Measurements from ENCODE around the gene NDFIP2.

DNA sequence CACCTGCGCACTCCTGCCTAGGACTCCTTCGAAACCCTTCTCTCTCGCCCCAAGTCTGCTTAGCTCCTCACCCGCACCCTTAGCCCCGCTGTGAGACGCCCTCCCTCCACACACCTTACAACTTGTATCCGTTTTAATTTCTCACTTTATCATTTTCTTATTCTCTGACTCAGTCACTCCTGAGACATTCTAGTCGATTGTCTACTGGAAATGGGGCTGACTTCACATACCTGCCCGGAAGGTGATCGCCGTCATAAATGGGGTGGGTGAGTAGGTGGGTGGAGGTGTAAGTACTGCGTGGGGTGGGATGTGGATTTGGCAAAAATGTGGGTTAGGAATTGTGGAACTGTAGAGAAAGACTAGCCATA is 714 bp downstream of the NDFIP2 start:
- TF ChIP-seq ARNT (IDR thresholded peaks at IDR 0.05) (no peak), SP1 (IDR thresholded peaks at IDR 0.05) (no peak), FOXM1 (IDR thresholded peaks at IDR 0.05; ENCODE audit: borderline replicate concordance) (no peak), HDGF (IDR thresholded peaks at IDR 0.05; ENCODE audit: borderline replicate concordance) (no peak), BHLHE40 (IDR thresholded peaks at IDR 0.05; ENCODE audit: borderline replicate concordance) (no peak), SUZ12 (IDR thresholded peaks at IDR 0.05) (no peak), CTBP1 (IDR thresholded peaks at IDR 0.05; ENCODE audit: borderline replicate concordance) (no peak), FOXA1 (IDR thresholded peaks at IDR 0.05) (no peak), ZNF384 (IDR thresholded peaks at IDR 0.05) (no peak), NFRKB (IDR thresholded peaks at IDR 0.05) (no peak), FOXK2 (IDR thresholded peaks at IDR 0.05) (no peak)
- TF ChIP-seq, protein P1, sequence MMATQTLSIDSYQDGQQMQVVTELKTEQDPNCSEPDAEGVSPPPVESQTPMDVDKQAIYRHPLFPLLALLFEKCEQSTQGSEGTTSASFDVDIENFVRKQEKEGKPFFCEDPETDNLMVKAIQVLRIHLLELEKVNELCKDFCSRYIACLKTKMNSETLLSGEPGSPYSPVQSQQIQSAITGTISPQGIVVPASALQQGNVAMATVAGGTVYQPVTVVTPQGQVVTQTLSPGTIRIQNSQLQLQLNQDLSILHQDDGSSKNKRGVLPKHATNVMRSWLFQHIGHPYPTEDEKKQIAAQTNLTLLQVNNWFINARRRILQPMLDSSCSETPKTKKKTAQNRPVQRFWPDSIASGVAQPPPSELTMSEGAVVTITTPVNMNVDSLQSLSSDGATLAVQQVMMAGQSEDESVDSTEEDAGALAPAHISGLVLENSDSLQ (IDR thresholded peaks at IDR 0.05) = no peak

All from HEK293T (cell line).